ENCODE measurements around the gene WDR91.
"Not testable (repeated sequence)": the region's sequence is repeated elsewhere in the genome, so short reads cannot be mapped to it uniquely, and the experiment has no call there.

WDR91 gene

GRCh38 chr7:135178364-135178763, 33.0 kb downstream of the WDR91 start:
- DNase-seq (ENCODE audit: low spot score) = no peak

GRCh38 chr7:135177028-135177696, 34.2 kb downstream of the WDR91 start:
- no peak for DNase-seq (ENCODE audit: low spot score)

GRCh38 chr7:135175931-135176330, 35.4 kb downstream of the WDR91 start:
- DNase-seq (ENCODE audit: low spot score) = no peak

GRCh38 chr7:135174941-135175340, 36.4 kb downstream of the WDR91 start:
- no peak for DNase-seq (ENCODE audit: low spot score)

GRCh38 chr7:135173916-135174315, 37.4 kb downstream of the WDR91 start:
- not testable (repeated sequence) for DNase-seq (ENCODE audit: low spot score)

- not testable (repeated sequence) for DNase-seq (ENCODE audit: low spot score)
These were observed 39.6 kb downstream of the WDR91 start for GRCh38 chr7:135171581-135172291.

GRCh38 chr7:135170998-135171481, 40.3 kb downstream of the WDR91 start:
- DNase-seq (ENCODE audit: low spot score) = not testable (repeated sequence)

GRCh38 chr7:135170274-135170997, 40.9 kb downstream of the WDR91 start, which contains the start of gene CYREN:
TSS of gene CYREN (minus strand) at chr7:135170707. CDS start at chr7:135168922, 1,785 bp downstream.
- DNase-seq (ENCODE audit: low spot score) = peak; percentile 99

GRCh38 chr7:135169964-135170273, 41.4 kb downstream of the WDR91 start:
- DNase-seq (ENCODE audit: low spot score) = no peak

- DNase-seq (ENCODE audit: low spot score) = peak; percentile 31
These were observed 42.0 kb downstream of the WDR91 start for GRCh38 chr7:135169141-135169963.

- no peak for DNase-seq (ENCODE audit: low spot score)
These were observed 42.7 kb downstream of the WDR91 start for GRCh38 chr7:135168489-135169140.

- DNase-seq (ENCODE audit: low spot score) = no peak
These were observed 43.3 kb downstream of the WDR91 start for GRCh38 chr7:135168001-135168400.

GRCh38 chr7:135167365-135167917, 43.9 kb downstream of the WDR91 start:
- no peak for DNase-seq (ENCODE audit: low spot score)

- no peak for DNase-seq (ENCODE audit: low spot score)
These were observed 44.9 kb downstream of the WDR91 start for GRCh38 chr7:135166338-135166990.

- DNase-seq (ENCODE audit: low spot score) = no peak
These were observed 45.5 kb downstream of the WDR91 start for GRCh38 chr7:135165862-135166261.

- no peak for DNase-seq (ENCODE audit: low spot score)
These were observed 46.8 kb downstream of the WDR91 start for GRCh38 chr7:135164357-135165061.

GRCh38 chr7:135162382-135163001, 48.8 kb downstream of the WDR91 start:
- DNase-seq (ENCODE audit: low spot score) = no peak

GRCh38 chr7:135161669-135162068, 49.7 kb downstream of the WDR91 start:
- no peak for DNase-seq (ENCODE audit: low spot score)

GRCh38 chr7:135160858-135161653, 50.3 kb downstream of the WDR91 start:
- DNase-seq (ENCODE audit: low spot score) = no peak
